SK-N-SH (cell line): ENCODE measurements around the gene GLIS1. TPM values are rescaled to one million over a fixed set of nuclear protein-coding genes. Genes with fewer than 3 reads are reported as not detected.
A peak's percentile ranks its signal among the peaks of the same experiment; 100 is the strongest.

ENCODE experiments used
- CTCF ChIA-PET: fragments of 300-600, 350-600 bp; formaldehyde crosslinking; extraction: SDS; loops from one replicate; lab custom pipeline; 2021; lab: Yijun Ruan, JAX
- POLR2A ChIA-PET: fragments of 350-600 bp; sonication (Branson Sonifier 250); formaldehyde crosslinking; extraction: SDS; loops from one replicate; lab custom pipeline; 2020; ENCODE audit warnings: antibody characterized with exemption, inconsistent platforms; lab: Yijun Ruan, JAX
- DNase-seq: peaks from one replicate; pipeline ENCODE4 v3.0.0; 2012
- H2AFZ ChIP-seq: fragments of 200-600 bp; sonication (generic); 2 replicates; pipeline ENCODE4 v1.8.1; 2016; ENCODE audit warnings: antibody characterized with exemption, mild to moderate bottlenecking, low read depth
- H3F3A ChIP-seq: fragments of 200-600 bp; sonication (generic); replicated peaks from 2 replicates; pipeline ENCODE3; 2016; ENCODE audit warnings: antibody characterized with exemption, mild to moderate bottlenecking; ENCODE audit not compliant: insufficient read depth
- H3K27ac ChIP-seq, 2 experiments: fragments of 200-500 bp in 1 of 2; fragments of 200-600 bp in 1 of 2; sonication (Bioruptor generic) in 1 of 2; sonication (generic), shearing (Covaris generic) in 1 of 2; 2 replicates each; pipeline versions ENCODE4 v1.5.1 to v1.6.1; 2014 to 2016; ENCODE audit warnings: low read depth in 2 of 2, inconsistent platforms in 1 of 2, low read length in 1 of 2, mild to moderate bottlenecking in 1 of 2, mixed read lengths in 1 of 2
- H3K27me3 ChIP-seq: fragments of 200-600 bp; sonication (generic), shearing (Covaris generic); 2 replicates; pipeline ENCODE4 v1.6.1; 2016; ENCODE audit warnings: mixed run types; ENCODE audit not compliant: insufficient read depth
- H3K36me3 ChIP-seq, 2 experiments: fragments of 200-500 bp in 1 of 2; fragments of 200-600 bp in 1 of 2; sonication (Bioruptor generic) in 1 of 2; sonication (generic) in 1 of 2; replicated peaks in 1 of 2; 2 replicates each; pipeline versions ENCODE3 to v1.5.1; 2014 to 2016; ENCODE audit warnings: low read length in 1 of 2, mild to moderate bottlenecking in 1 of 2; ENCODE audit not compliant: insufficient read depth in 2 of 2, control insufficient read depth in 1 of 2
- H3K4me1 ChIP-seq, 2 experiments: fragments of 200-500 bp in 1 of 2; fragments of 200-600 bp in 1 of 2; sonication (Bioruptor generic) in 1 of 2; sonication (generic), shearing (Covaris generic) in 1 of 2; 2 replicates each; pipeline versions ENCODE4 v1.5.1 to v1.6.1; 2014 to 2016; ENCODE audit warnings: low read depth in 1 of 2, low read length in 1 of 2, mixed run types in 1 of 2; ENCODE audit not compliant: insufficient read depth in 2 of 2, control insufficient read depth in 1 of 2
- H3K4me2 ChIP-seq: fragments of 200-600 bp; sonication (generic), shearing (Covaris generic); 2 replicates; pipeline ENCODE4 v1.6.1; 2017; ENCODE audit warnings: mixed run types
- H3K4me3 ChIP-seq, 2 experiments: fragments of 200-500 bp in 1 of 2; fragments of 200-600 bp in 1 of 2; sonication (Bioruptor generic) in 1 of 2; sonication (generic), shearing (Covaris generic) in 1 of 2; 2 replicates each; pipeline versions ENCODE4 v1.5.1 to v1.8.1; 2014 to 2016; ENCODE audit warnings: low read depth in 2 of 2, inconsistent platforms in 1 of 2, low read length in 1 of 2, mild to moderate bottlenecking in 1 of 2, mixed read lengths in 1 of 2, moderate library complexity in 1 of 2
- H3K79me2 ChIP-seq: fragments of 200-600 bp; sonication (generic); 2 replicates; pipeline ENCODE4 v1.8.1; 2017; ENCODE audit warnings: mild to moderate bottlenecking; ENCODE audit not compliant: insufficient read depth
- H3K9ac ChIP-seq: fragments of 200-600 bp; sonication (generic); 2 replicates; pipeline ENCODE4 v1.6.1; 2017; ENCODE audit warnings: mixed run types
- H3K9me2 ChIP-seq: fragments of 200-600 bp; sonication (generic); 2 replicates; pipeline ENCODE4 v1.6.1; 2017; ENCODE audit warnings: mixed run types
- H3K9me3 ChIP-seq: fragments of 200-600 bp; sonication (generic); 2 replicates; pipeline ENCODE4 v1.6.1; 2017; ENCODE audit warnings: mixed run types, mild to moderate bottlenecking, moderate library complexity
- H4K20me1 ChIP-seq: fragments of 200-600 bp; sonication (generic); 2 replicates; pipeline ENCODE4 v1.6.1; 2017; ENCODE audit warnings: mild to moderate bottlenecking, mixed run types; ENCODE audit not compliant: insufficient read depth
- EP300 ChIP-seq, 2 experiments: IDR thresholded peaks; 2 replicates each; pipeline versions ENCODE4 v1.4.0 to v1.6.1; 2012; ENCODE audit warnings: borderline replicate concordance in 1 of 2, low read depth in 1 of 2, low read length in 1 of 2
- FOXJ3 ChIP-seq: sonication (generic); formaldehyde crosslinking; IDR thresholded peaks from 2 replicates; pipeline ENCODE4 v1.5.1; 2020; ENCODE audit warnings: mild to moderate bottlenecking, missing genetic modification reagents
- GATA2 ChIP-seq: sonication (generic); formaldehyde crosslinking; IDR thresholded peaks from 2 replicates; pipeline ENCODE4 v1.5.0; 2020; ENCODE audit warnings: mild to moderate bottlenecking, missing genetic modification reagents
- MXI1 ChIP-seq: IDR thresholded peaks from 2 replicates; pipeline ENCODE4 v1.6.1; 2012; ENCODE audit warnings: mild to moderate bottlenecking, low read depth, low read length, improper control_type of control experiment
- NRF1 ChIP-seq: IDR thresholded peaks from 2 replicates; pipeline ENCODE4 v1.6.1; 2012; ENCODE audit warnings: low read depth, mild to moderate bottlenecking, low read length
- POLR2AphosphoS5 ChIP-seq: IDR thresholded peaks from 2 replicates; pipeline ENCODE4 v1.6.1; 2012; ENCODE audit warnings: low read depth, low read length
- RCOR1 ChIP-seq: fragments of 150-350 bp; IDR thresholded peaks from 2 replicates; pipeline ENCODE4 v1.6.1; 2017; ENCODE audit warnings: antibody characterized with exemption, low read length
- REST ChIP-seq: IDR thresholded peaks from 2 replicates; pipeline ENCODE4 v1.6.1; 2012; ENCODE audit warnings: mild to moderate bottlenecking, low read depth, low read length, moderate library complexity
- RFX5 ChIP-seq: IDR thresholded peaks from 2 replicates; pipeline ENCODE4 v1.6.1; 2012; ENCODE audit warnings: mild to moderate bottlenecking, improper control_type of control experiment, low read length
- RXRA ChIP-seq: IDR thresholded peaks from 2 replicates; pipeline ENCODE4 v1.4.0; 2012; ENCODE audit warnings: low read depth, mild to moderate bottlenecking, borderline replicate concordance
- TCF12 ChIP-seq: IDR thresholded peaks from 2 replicates; pipeline ENCODE4 v1.4.0; 2012
- TEAD4 ChIP-seq: IDR thresholded peaks from 2 replicates; pipeline ENCODE4 v1.4.0; 2012; ENCODE audit warnings: mild to moderate bottlenecking, borderline replicate concordance; ENCODE audit not compliant: insufficient read depth
- USF1 ChIP-seq: IDR thresholded peaks from 2 replicates; pipeline ENCODE4 v1.4.0; 2012; ENCODE audit warnings: low read depth, borderline replicate concordance
- USF2 ChIP-seq: fragments of 150-350 bp; IDR thresholded peaks from 2 replicates; pipeline ENCODE4 v1.6.1; 2017; ENCODE audit warnings: antibody characterized with exemption, low read length, low read depth, borderline replicate concordance
- WGBS: methylation state at CpG from one replicate; pipeline ENCODE4 v1.1.6; 2017; ENCODE audit warnings: low lambda C conversion rate; 5-methylcytosine and 5-hydroxymethylcytosine counted together
- polyA plus RNA-seq, 3 experiments: library from polyadenylated mRNA; depleted of rRNA; stranded (reverse); fragments of >200 nt; gene quantifications; 2 replicates each; pipeline ENCODE4 v1.2.3, GENCODE V29; 2012
- TF ChIP-seq, protein P1 (sequence below): IDR thresholded peaks from 2 replicates; pipeline ENCODE4 v1.4.0; 2012; ENCODE audit warnings: low read depth, borderline replicate concordance

Gene GLIS1
- polyA plus RNA-seq, 1 of the 3 experiments (the other 2 are of a cell fraction) = 0.13 TPM

DNA sequence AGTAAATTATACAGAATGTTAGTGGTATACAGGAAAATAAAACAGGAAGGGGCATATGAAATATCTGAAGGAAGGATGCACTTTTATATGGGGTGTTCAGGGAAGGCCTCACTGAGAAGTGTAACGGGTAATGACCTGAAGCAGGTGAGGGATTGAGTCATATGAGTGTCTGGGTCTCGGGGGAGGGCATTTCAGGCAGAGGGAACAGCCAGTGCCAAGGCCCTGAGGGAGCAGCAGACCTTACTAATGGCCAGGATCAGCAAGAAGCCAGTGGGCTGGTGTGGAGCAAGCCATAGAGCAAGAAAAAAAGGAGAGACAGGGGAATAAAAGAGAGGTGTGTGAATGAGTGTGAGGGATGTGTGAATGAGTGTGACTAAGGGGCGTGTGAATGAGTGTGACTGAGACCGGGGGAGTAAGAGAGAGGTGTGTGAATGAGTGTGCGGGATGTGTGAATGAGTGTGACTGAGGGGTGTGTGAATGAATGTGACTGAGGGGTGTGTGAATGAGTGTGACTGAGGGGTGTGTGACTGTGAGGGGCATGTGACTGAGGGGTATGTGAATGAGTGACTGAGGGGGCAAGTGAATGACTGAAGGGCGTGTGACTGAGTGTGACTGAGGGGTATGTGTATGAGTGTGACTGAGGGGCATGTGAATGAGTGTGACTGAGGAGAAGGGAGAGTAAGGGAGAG lies 107.2 kb downstream of the GLIS1 start:
- CTCF ChIA-PET = no interaction called here
- H3K9me2 ChIP-seq = no peaks in the 10 kb centered on the region
- peaks cover 8% of the 10 kb centered on the region for H3F3A ChIP-seq
- 50% methylated on average over 6 of the region's 6 CpGs for WGBS
- no peak overlapping the region for H3K4me3 ChIP-seq
- no peak for DNase-seq
- peak overlapping the region in 1 of 2 experiments; percentile 17; a peak in 1 of 4 replicates for H3K27ac ChIP-seq
- POLR2A ChIA-PET = no interaction called here
- no peaks in the 10 kb centered on the region for H4K20me1 ChIP-seq
- H3K9me3 ChIP-seq = no peaks in the 10 kb centered on the region
- H3K79me2 ChIP-seq = no peaks in the 10 kb centered on the region
- no peak overlapping the region for H3K4me2 ChIP-seq
- H3K4me1 ChIP-seq = peaks cover 0 to 28% of the 10 kb centered on the region in 2 experiments; a peak in 2 of 4 replicates
- no peak for TF ChIP-seq REST
- no peak for TF ChIP-seq RXRA
- no peak for TF ChIP-seq RFX5
- no peak for TF ChIP-seq TEAD4
- TF ChIP-seq POLR2AphosphoS5 = no peak
- TF ChIP-seq NRF1 = no peak
- TF ChIP-seq, protein P1, sequence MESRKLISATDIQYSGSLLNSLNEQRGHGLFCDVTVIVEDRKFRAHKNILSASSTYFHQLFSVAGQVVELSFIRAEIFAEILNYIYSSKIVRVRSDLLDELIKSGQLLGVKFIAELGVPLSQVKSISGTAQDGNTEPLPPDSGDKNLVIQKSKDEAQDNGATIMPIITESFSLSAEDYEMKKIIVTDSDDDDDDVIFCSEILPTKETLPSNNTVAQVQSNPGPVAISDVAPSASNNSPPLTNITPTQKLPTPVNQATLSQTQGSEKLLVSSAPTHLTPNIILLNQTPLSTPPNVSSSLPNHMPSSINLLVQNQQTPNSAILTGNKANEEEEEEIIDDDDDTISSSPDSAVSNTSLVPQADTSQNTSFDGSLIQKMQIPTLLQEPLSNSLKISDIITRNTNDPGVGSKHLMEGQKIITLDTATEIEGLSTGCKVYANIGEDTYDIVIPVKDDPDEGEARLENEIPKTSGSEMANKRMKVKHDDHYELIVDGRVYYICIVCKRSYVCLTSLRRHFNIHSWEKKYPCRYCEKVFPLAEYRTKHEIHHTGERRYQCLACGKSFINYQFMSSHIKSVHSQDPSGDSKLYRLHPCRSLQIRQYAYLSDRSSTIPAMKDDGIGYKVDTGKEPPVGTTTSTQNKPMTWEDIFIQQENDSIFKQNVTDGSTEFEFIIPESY = no peak
- H3K36me3 ChIP-seq = no peaks in the 10 kb centered on the region
- no peaks in the 10 kb centered on the region for H3K27me3 ChIP-seq
- no peak overlapping the region for H2AFZ ChIP-seq
- no peak overlapping the region for H3K9ac ChIP-seq

DNA sequence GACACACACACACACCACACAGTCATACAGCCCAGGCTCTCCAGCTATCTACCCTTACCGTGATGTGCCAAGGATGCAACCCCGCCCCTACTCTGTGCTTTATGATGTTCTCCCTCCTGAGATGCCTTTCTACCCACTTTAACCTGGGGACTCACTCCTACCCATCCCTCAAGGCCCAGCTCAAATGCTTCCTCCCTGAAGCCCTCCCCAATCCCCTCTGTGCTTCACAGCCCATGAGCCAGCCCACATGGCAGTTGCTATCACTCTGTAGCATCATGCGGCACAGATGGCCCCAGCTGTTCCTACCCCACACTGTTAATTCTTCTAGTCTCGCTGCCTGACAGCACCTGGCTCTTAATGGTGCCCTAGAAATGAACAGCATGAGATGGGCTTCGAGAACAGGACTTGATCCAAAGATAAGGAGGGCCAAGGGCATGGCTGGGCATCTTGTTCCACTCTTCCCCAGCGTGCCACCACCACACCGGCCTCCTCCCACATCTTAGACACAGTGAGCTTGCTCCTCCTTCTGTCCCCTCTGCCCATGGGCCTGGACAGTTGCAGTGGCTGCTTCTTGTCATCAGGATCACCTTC lies 109.8 kb downstream of the GLIS1 start:
- TF ChIP-seq EP300 (IDR thresholded peaks at IDR 0.05; ENCODE audit: borderline replicate concordance in 1 of 2, low read depth in 1 of 2, low read length in 1 of 2) (peak in 1 of 2 experiments; percentile 79; a peak in 2 of 4 replicates), RCOR1 (peak; percentile 74), MXI1 (peak; percentile 76; the same call in 1 of the 2 replicates), TCF12 (no peak), FOXJ3 (CRISPR knock-in tag) (peak; percentile 57; the same call in 1 of the 2 replicates), GATA2 (CRISPR knock-in tag) (peak; percentile 98), USF1 (no peak), USF2 (no peak)

More for the DNA sequence above, 109.8 kb downstream of the GLIS1 start:
- Histone ChIP-seq H3K4me2 (no peak overlapping the region), H3F3A (no peaks in the 10 kb centered on the region), H3K9ac (no peak overlapping the region), H3K79me2 (no peaks in the 10 kb centered on the region), H3K27ac (peak overlapping the region in 1 of 2 experiments; percentile 56; a peak in 2 of 4 replicates), H3K9me3 (no peaks in the 10 kb centered on the region), H3K4me3 (no peak overlapping the region), H3K4me1 (peaks cover 0 to 32% of the 10 kb centered on the region in 2 experiments; a peak in 2 of 4 replicates), H3K9me2 (no peaks in the 10 kb centered on the region), H4K20me1 (no peaks in the 10 kb centered on the region), H3K27me3 (no peaks in the 10 kb centered on the region; the same call in 1 of the 2 replicates), H2AFZ (no peak overlapping the region), H3K36me3 (no peaks in the 10 kb centered on the region)
- WGBS = 61% methylated on average over 6 of the region's 7 CpGs
- DNase-seq = peak; percentile 73
- ChIA-PET CTCF (interaction anchor here (0.9 to 1.7 kb wide), 4 partner anchors 13 to 143 kb away, joined by 4 to 7 read pairs (median 4); no protein-coding TSS in a partner anchor), POLR2A (interaction anchor here (0.6 to 1.2 kb wide), 2 partner anchors 12 to 27 kb away, joined by 3 to 4 read pairs; no protein-coding TSS in a partner anchor)
